Upper lobe of right lung (tissue), 1 donor: ENCODE data around the gene PKN2. TPM values are rescaled to one million over a fixed set of nuclear protein-coding genes. Genes with fewer than 3 reads are reported as not detected.

Experiments
- ATAC-seq: fragments of 200-7000 bp; cut with Tn5 transposase; one replicate; pipeline ENCODE4 v1.9.1; 2020; ENCODE audit warnings: mild to moderate bottlenecking, moderate library complexity
- DNase-seq: peaks from one replicate; pipeline ENCODE4 v3.0.0-alpha.2; 2020
- H3K27ac ChIP-seq: fragments of 200-600 bp; one replicate; pipeline ENCODE4 v1.8.0; 2022
- H3K27me3 ChIP-seq: fragments of 200-600 bp; one replicate; pipeline ENCODE4 v1.8.0; 2022; ENCODE audit warnings: mild to moderate bottlenecking
- H3K36me3 ChIP-seq: fragments of 200-600 bp; one replicate; pipeline ENCODE4 v1.8.0; 2022
- H3K4me1 ChIP-seq: fragments of 200-600 bp; one replicate; pipeline ENCODE4 v1.8.0; 2022
- H3K4me3 ChIP-seq: fragments of 200-600 bp; one replicate; pipeline ENCODE4 v1.8.0; 2022; ENCODE audit warnings: mild to moderate bottlenecking
- H3K9me3 ChIP-seq: fragments of 200-600 bp; one replicate; pipeline ENCODE4 v1.8.0; 2022
- intact Hi-C: fragments of 100-400 bp; cut with DNase I; formaldehyde crosslinking; loops from one replicate; pipeline ENCODE4 v1.11.0; 2022
- total RNA-seq: library from RNA; stranded (reverse); fragmentation: NEBNext Ultra II Directional; extraction: Animal tissue kit (Norgen Biotek cat#: 25700); gene quantifications from one replicate; pipeline ENCODE4 v1.2.1, GENCODE V29; 2021
- TF ChIP-seq, protein P1 (sequence below): fragments of 200-600 bp; IDR thresholded peaks from one replicate; pipeline ENCODE4 v1.8.0; 2022; ENCODE audit warnings: antibody characterized with exemption
- donor health status: DM: no; HTN: yes; CAD: no; lungs with severe emphysema.

Gene PKN2
- total RNA-seq, 1 donor from 2014 or later, result 45.8 TPM

DNA sequence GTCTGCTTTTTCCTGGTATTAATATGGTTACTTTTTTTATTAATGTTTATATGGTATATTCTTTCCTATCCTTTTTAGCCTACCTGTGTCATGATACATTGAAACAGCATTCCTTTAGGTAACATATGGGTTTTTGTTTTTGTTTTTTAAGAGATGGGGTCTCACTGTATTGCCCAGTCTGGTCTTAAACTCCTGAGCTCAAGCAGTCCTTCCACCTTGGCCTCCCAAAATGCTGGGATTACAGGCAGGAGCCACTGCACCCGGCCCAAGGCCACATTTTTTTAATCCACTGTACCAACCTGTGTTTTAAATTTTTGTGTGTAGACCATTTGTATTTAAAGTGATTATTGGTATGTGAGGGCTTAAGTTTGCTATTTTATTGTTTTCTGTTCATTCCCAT lies 43.1 kb downstream of the PKN2 start:
- TF ChIP-seq, protein P1, sequence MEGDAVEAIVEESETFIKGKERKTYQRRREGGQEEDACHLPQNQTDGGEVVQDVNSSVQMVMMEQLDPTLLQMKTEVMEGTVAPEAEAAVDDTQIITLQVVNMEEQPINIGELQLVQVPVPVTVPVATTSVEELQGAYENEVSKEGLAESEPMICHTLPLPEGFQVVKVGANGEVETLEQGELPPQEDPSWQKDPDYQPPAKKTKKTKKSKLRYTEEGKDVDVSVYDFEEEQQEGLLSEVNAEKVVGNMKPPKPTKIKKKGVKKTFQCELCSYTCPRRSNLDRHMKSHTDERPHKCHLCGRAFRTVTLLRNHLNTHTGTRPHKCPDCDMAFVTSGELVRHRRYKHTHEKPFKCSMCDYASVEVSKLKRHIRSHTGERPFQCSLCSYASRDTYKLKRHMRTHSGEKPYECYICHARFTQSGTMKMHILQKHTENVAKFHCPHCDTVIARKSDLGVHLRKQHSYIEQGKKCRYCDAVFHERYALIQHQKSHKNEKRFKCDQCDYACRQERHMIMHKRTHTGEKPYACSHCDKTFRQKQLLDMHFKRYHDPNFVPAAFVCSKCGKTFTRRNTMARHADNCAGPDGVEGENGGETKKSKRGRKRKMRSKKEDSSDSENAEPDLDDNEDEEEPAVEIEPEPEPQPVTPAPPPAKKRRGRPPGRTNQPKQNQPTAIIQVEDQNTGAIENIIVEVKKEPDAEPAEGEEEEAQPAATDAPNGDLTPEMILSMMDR, result no peak
- Histone ChIP-seq H3K4me1 (peaks cover 9% of the 10 kb centered on the region), H3K9me3 (no peaks in the 10 kb centered on the region), H3K27ac (no peak overlapping the region), H3K36me3 (peaks cover 4% of the 10 kb centered on the region), H3K4me3 (no peak overlapping the region), H3K27me3 (no peaks in the 10 kb centered on the region)
- ATAC-seq, result no peak
- DNase-seq, result no peak
- intact Hi-C loops, result no loop called here

DNA sequence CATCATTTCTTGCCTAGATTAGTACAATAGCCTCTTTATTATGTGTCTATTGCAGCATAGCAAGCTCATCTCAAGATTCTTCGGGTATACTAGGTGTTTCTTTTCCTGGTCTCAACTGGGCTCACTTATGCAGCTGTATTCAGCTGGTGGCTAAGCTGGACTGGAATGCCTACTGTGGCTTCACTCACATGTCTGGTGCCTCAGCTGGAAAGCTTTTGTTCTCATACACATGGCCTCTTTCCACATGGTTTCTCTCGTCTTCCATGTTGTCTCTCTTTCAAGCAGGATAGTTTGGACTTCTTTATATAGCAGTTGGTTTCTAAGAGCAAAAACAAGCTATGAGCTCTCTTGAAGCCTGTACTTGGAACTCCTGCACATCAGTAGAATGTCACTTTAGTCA lies 45.2 kb downstream of the PKN2 start:
- peaks cover 9% of the 10 kb centered on the region for H3K4me1 ChIP-seq
- intact Hi-C loops, result no loop called here
- no peak overlapping the region for H3K27ac ChIP-seq
- DNase-seq (no peak), ATAC-seq (no peak)
- no peaks in the 10 kb centered on the region for H3K9me3 ChIP-seq
- H3K36me3 ChIP-seq, result peaks cover 4% of the 10 kb centered on the region
- H3K4me3 ChIP-seq, result no peak overlapping the region
- TF ChIP-seq, protein P1, result no peak
- no peaks in the 10 kb centered on the region for H3K27me3 ChIP-seq

DNA sequence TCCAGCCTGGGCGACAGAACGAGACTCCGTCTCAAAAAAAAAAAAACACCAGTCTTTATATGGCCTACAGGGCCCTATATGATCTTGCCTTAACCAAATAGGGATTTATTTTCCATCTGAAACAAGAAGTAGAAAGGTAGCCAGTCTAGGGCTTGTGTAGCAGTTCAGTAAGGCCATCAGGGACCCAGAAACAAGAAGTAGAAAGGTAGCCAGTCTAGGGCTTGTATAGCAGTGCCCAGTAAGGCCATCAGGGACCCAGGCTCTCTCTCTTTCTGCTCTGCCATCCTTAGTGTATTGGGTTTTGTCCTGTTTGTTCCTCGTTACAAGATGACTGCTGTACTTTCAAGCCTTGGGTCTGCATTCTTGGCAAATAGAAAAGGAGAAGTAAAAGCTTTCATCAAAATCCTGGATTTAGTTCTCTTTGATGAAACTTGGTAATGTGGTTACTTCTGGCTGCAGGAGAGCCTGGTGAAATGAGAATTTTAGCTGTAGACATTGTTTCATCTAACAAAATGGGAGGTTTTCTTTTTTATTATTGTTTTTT lies 46.1 kb downstream of the PKN2 start:
- peaks cover 4% of the 10 kb centered on the region for H3K36me3 ChIP-seq
- peaks cover 9% of the 10 kb centered on the region for H3K4me1 ChIP-seq
- H3K4me3 ChIP-seq, result no peak overlapping the region
- no peaks in the 10 kb centered on the region for H3K27me3 ChIP-seq
- ATAC-seq, result peak; percentile 46
- TF ChIP-seq, protein P1, result no peak
- DNase-seq, result no peak
- intact Hi-C loops, result no loop called here
- no peak overlapping the region for H3K27ac ChIP-seq
- no peaks in the 10 kb centered on the region for H3K9me3 ChIP-seq

DNA sequence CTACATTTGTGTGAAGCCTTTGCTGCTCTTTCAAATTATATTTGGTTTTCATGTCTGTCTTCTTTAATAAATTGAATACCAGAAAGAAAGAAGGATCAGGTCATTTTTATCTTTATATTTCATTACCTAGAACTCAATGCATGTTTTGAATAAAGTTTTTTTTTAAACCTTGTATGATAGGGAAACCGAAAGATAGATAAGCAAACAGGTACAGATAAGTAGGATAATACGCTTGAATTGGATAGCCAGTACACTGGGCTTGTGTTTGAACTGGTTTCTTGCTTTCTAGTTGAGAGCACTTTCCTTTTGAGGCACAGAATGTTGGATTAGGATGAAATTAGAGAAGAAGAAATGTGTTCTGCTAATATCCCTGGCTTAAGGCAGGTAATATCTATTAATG lies 46.9 kb downstream of the PKN2 start:
- Histone ChIP-seq H3K4me1 (peaks cover 9% of the 10 kb centered on the region), H3K27ac (peak overlapping the region; percentile 24)

DNA sequence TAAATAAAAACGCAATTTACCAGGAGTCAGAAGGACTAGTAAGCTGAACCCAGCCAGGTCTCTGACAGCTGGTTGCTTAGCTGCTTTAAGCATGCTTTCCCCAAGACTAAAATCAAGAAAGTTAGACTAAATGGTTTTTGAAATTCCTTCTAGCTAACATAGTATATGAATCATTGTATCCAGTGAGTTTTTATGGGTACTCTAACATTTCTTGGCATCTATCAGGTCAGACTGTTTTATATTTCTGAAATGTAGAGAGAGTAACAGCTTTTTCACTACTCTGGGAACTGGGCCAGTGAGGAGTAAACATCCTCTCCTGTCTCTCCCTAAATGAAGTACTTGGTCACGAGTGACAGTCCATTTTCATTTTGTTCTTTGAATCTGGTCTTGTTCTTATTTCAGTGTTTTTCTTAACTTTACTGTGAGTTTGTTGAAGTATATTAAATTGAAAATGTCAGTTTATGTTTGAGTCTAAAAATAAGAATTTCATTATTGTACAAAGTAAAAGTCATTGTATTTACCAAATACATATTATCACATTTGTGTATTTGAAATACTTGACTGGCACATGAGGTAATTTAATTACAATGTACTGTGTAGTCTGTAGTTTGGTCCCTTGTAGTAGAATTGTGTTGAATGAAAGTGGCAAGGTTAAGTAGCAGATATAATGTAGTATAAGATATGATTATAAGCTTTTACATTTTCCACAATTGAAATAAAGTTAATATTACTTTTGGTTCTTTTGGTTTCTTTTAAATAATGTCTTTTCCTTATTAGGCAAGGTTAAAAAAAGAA lies 47.6 kb downstream of the PKN2 start:
- ATAC-seq (peak; percentile 57), DNase-seq (no peak)
- H3K27ac ChIP-seq, result peak overlapping the region; percentile 24
- TF ChIP-seq, protein P1, result no peak
- intact Hi-C loops, result no loop called here
- H3K36me3 ChIP-seq, result peaks cover 4% of the 10 kb centered on the region
- peaks cover 9% of the 10 kb centered on the region for H3K4me1 ChIP-seq
- H3K27me3 ChIP-seq, result no peaks in the 10 kb centered on the region
- H3K4me3 ChIP-seq, result no peak overlapping the region
- H3K9me3 ChIP-seq, result no peaks in the 10 kb centered on the region

More for the DNA sequence above, 46.9 kb downstream of the PKN2 start:
- Histone ChIP-seq H3K9me3 (no peaks in the 10 kb centered on the region), H3K27me3 (no peaks in the 10 kb centered on the region), H3K36me3 (peaks cover 4% of the 10 kb centered on the region), H3K4me3 (no peak overlapping the region)
- intact Hi-C loops, result no loop called here
- ATAC-seq (no peak), DNase-seq (no peak)
- TF ChIP-seq, protein P1, result no peak
